ENCODE measurements around the gene RAB43.
"Not testable (repeated sequence)": the region's sequence is repeated elsewhere in the genome, so short reads cannot be mapped to it uniquely, and the experiment has no call there.

The RAB43 gene

DNA sequence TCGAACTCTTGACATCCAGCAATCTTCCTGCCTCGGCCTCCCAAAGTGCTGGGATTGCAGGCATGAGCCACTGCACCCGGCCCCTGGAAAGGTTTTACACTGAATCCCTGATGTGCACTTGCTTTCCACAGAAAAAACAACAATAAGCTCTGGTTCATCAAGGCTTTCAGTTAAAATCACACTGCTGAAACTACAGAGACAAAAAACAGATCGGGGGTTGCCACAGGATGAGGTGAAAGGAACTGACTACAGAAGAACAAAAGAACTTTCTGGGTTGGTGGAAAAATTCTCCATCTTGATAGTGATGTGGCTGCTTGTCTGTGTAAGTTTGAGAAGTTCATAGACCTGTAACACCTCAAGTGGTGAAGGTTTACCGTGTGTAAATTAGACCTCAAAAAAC lies 2.9 kb downstream of the RAB43 start:
- in situ Hi-C loops (cut with HindIII; ENCODE audit: low pct_unique_long_range_greater_than_20kb, low sequenced_read_pairs), result no loop called here
- TF ChIP-seq JUND (IDR thresholded peaks at IDR 0.05; ENCODE audit: low read depth), result no peak

DNA sequence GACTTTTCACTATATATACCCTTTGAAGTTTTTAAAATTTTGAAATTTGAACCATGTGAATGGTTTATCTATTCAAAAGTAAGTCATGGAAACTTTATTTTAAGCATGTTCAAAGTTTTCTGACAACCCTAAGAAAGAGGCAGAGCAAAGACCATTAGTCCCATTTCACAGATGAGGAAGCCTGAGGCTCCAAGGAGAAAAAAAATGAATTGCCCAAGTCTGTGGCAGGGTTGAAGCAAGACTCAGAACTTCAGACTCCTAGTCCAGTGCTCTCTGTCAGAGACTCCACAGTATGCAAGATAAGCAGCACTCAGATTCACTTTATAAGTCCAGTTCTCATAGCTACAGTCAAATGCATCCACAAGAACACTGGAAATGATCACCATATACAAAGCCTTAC lies 4.5 kb downstream of the RAB43 start:
- DNase-seq (ENCODE audit: low read depth in 1 of 2, low spot score in 1 of 2), result no peak
- TF ChIP-seq JUND (IDR thresholded peaks at IDR 0.05; ENCODE audit: low read depth), result no peak
- in situ Hi-C loops (cut with HindIII; ENCODE audit: low pct_unique_long_range_greater_than_20kb, low sequenced_read_pairs), result no loop called here

More for the DNA sequence above, 2.9 kb downstream of the RAB43 start:
- DNase-seq (ENCODE audit: low read depth in 1 of 2, low spot score in 1 of 2), result no peak

DNA sequence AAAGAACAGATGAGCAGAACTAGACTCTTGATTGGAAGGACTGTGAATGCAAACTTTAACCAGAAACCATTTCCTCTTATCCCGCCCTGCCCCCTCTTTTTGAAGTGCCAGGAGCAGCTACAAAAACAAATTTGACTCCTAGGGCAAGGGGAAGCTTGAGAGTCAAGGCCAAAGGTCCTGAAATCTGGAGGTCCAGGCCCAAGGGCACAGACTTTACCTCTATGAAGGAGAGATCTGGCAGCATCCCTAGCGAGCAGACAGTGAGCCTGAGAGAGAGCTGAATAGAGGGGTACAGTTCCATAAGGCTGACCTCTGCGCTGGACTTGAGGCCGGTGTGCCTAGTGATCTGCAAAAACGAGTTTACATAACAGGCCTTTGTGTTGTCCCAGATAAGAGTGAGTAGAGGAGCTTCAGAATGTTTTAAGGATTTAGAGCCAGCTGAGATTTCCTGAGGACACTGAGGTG lies 5.1 kb downstream of the RAB43 start:
- no peak for DNase-seq (ENCODE audit: low read depth in 1 of 2, low spot score in 1 of 2)
- no peak for TF ChIP-seq JUND (IDR thresholded peaks at IDR 0.05; ENCODE audit: low read depth)
- in situ Hi-C loops (cut with HindIII; ENCODE audit: low pct_unique_long_range_greater_than_20kb, low sequenced_read_pairs), result no loop called here

DNA sequence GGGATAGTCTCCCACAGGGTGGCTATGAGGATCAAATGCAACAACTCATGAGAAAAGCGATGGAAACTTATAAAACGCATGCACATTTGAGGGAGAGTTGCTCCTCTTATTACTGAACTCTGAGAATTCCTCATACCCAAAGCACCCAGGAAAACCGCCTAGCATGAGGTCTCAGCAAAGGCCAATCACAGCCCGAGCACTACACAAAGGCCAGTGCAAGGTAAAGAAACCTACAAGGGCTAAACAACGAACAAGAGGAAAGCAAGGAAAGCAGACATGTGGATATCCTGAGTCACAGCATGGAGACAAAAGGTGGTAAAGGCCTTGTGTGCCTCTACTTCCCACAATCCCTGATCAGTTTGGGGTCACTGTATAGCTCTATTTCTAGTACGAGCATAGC lies 7.1 kb downstream of the RAB43 start:
- no peak for DNase-seq (ENCODE audit: low read depth in 1 of 2, low spot score in 1 of 2)
- no peak for TF ChIP-seq JUND (IDR thresholded peaks at IDR 0.05; ENCODE audit: low read depth)
- in situ Hi-C loops (cut with HindIII; ENCODE audit: low pct_unique_long_range_greater_than_20kb, low sequenced_read_pairs), result no loop called here

DNA sequence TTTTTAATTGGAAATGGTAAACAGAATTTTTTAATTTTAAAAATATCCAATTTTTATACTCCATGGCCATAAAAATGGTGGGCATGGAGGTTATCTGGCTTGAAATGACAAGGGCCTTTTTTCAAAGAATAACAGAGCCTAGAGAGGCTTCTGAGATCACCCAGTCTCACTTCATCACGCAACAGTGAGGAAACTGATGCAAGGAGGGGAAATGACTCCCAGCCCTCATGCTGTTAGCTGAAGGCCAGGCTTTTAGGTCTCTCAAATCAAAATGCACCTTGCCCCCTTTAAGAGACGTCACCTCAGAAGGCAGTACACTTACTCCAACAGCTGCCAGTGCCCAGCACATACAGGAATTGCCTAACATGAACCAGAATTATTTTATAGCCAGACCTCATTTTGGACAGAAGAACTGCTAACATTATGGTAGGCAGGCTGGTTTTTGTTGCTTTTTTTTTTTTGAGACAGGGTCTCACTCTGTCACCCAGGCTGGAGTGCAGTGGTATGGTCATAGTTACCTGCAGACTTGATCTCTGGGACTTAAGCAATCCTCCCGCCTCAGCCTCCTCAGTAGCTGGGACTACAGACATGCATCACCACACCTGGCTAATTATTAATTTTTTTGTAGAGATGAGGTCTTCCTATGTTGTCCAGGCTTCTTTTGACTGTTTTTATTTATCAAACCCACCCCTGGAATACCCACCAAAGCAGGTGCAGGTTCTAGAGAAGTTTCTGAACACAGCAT lies 9.1 kb downstream of the RAB43 start:
- in situ Hi-C loops (cut with HindIII; ENCODE audit: low pct_unique_long_range_greater_than_20kb, low sequenced_read_pairs), result no loop called here
- no peak for DNase-seq (ENCODE audit: low read depth in 1 of 2, low spot score in 1 of 2)
- no peak for TF ChIP-seq JUND (IDR thresholded peaks at IDR 0.05; ENCODE audit: low read depth)

DNA sequence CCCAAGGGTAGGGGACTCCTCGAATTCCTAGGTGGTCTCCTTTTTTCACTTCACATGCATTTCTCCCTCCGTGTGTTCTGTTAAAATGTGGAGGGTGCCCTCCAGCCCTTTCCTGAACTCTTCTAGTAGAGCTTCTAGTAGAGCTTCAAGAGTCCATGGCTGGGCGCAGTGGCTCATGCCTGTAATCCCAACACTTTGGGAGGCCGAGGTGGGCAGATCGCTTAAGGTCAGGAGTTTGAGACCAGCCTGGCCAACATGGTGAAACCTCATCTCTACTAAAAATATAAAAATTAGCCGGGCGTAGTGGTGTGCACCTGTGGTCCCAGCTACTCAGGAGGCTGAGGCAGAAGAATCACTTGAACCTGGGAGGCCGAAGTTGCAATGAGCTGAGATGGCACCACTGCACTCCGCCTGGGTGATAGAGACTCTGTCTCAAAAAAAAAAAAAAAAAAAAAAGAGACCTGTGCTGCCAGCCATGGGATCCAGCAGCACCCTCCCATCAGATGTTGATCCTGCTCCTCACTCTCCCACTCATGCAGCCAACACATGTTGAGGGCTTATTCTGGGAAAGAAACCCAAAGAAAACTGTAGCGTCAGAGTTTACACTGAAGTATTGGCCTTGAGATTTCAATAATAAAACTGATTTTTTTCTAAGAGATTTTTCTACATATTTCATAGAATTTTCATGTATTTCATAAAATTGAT lies 10.4 kb downstream of the RAB43 start:
- in situ Hi-C loops (cut with HindIII; ENCODE audit: low pct_unique_long_range_greater_than_20kb, low sequenced_read_pairs); DNase-seq (ENCODE audit: low read depth in 1 of 2, low spot score in 1 of 2): not testable (repeated sequence)

DNA sequence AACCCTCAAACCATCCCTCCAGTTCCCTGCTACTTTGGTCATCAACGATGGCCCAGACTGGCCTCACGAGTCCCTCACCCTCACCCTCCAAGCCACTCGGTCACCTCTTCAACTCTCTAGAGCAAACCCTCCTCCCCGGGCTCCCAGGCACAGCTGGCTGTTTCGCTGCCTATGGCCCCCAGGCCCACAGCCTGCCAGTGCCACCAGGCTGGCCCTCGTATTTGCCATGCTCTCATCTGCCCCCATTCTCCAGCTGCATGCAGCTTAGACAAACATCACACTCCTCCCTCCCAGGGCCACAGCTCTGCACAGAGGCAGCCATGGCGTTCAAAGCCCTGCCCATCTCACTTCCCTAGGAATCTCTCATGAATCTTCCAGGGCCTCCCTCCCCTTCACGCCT lies 13.8 kb downstream of the RAB43 start:
- no peak for DNase-seq (ENCODE audit: low read depth in 1 of 2, low spot score in 1 of 2)
- no peak for TF ChIP-seq JUND (IDR thresholded peaks at IDR 0.05; ENCODE audit: low read depth)
- in situ Hi-C loops (cut with HindIII; ENCODE audit: low pct_unique_long_range_greater_than_20kb, low sequenced_read_pairs), result no loop called here

DNA sequence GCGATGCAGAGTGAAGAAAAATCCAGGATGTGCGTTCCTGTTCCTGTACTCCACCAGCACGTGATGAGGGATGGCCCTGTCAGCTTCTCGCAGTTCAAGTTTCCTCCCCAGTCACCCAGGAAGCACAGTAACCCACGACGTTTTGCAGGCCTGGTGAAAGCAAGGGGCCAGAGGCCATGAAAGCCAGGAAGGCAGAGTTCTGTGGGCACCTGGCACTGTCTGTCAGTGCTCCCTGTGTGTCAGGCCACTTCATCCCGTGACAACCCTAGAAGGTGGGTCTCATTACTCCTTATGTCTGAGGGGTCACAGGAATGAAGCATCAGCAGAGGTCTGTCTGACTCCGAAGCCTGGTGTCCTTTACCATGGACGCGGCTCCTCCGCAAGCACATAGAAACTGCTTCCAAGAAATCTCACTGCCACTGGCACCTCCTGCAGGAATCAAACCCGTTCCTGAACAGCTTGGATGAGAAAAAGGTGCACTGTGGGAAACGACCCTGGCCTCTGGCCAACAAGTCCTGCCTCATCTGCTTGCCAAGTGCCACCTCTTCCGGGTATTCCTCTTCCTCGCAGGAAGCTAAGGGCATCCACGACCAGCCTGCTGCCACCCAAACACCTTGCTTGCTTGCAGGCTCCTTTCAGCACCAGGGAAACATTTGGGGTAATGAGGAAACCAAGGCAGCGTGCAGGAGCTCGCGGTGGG lies 14.6 kb downstream of the RAB43 start:
- peak in 1 of 2 experiments; percentile 52 for DNase-seq (ENCODE audit: low read depth in 1 of 2, low spot score in 1 of 2)
- TF ChIP-seq JUND (IDR thresholded peaks at IDR 0.05; ENCODE audit: low read depth), result no peak
- in situ Hi-C loops (cut with HindIII; ENCODE audit: low pct_unique_long_range_greater_than_20kb, low sequenced_read_pairs), result no loop called here

DNA sequence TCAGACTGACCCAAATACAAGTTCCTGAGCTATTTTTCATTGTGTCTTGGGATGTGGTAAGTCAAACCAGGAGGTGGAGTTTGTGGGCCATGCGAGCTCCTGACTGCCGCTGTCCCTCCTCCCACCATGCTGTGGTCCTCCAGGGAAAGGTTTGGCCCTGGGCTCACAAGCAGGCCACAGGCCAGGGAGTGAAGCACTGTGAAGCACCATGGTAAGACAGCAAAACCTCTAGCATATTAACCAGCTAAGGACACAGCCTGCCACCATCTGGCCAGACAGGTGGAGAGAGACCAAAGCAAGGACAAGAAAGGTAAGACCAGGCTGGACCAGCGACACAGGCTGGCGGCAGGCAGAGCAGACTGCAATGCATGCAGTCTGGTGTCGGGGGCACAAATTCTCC lies 15.3 kb downstream of the RAB43 start:
- in situ Hi-C loops (cut with HindIII; ENCODE audit: low pct_unique_long_range_greater_than_20kb, low sequenced_read_pairs), result no loop called here
- TF ChIP-seq JUND (IDR thresholded peaks at IDR 0.05; ENCODE audit: low read depth), result no peak
- peak; percentile 41 to 83 for DNase-seq (ENCODE audit: low read depth in 1 of 2, low spot score in 1 of 2)

DNA sequence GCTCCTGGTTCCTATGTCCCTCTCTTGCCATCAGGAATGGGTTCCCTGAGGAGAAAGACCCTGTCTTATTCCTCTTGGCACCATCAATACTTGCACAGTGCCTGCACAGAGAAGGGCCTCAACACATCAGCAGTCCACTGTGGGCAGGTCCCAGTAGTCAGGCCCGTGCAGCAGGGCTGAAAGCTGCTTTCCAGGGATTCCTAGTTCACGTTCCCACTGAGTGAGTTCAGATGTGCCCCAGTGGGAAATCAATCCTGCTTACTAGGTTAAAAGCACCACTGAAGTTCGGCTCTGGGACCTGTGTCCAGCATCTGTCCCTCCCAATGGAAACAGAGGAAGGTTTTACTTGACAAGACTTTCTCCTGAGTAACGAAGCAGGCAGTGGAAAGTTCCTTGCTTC lies 15.7 kb downstream of the RAB43 start:
- in situ Hi-C loops (cut with HindIII; ENCODE audit: low pct_unique_long_range_greater_than_20kb, low sequenced_read_pairs), result no loop called here
- no peak for DNase-seq (ENCODE audit: low read depth in 1 of 2, low spot score in 1 of 2)
- no peak for TF ChIP-seq JUND (IDR thresholded peaks at IDR 0.05; ENCODE audit: low read depth)

DNA sequence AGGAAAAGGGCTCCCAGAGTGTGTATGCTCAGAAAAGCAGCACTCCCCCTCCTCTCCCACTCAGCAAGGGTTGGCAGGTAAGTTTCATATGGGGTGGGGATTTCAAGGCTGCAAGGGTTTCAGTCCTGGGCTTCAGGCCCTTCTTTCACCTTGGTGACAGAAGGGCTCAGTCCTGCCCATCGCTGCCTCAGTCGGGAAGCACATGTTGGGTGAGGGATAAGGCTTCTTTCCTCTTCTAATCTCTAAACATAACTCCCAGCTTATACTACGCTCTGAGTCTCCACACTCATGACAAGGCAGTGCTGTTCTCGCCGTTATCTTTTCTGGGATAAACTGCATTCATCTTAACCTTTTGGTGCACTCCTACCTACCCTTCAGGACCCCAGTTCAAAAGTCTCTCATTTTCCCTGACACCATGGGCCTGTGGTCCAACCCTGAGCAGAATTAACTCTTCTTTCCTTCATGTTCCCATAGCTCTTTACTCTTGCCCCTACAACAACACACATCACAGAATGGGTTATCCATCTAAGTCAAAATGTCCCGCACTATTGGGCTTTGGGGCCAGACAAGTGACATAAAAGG lies 17.0 kb downstream of the RAB43 start:
- DNase-seq (ENCODE audit: low read depth in 1 of 2, low spot score in 1 of 2), result no peak
- no peak for TF ChIP-seq JUND (IDR thresholded peaks at IDR 0.05; ENCODE audit: low read depth)
- in situ Hi-C loops (cut with HindIII; ENCODE audit: low pct_unique_long_range_greater_than_20kb, low sequenced_read_pairs), result no loop called here

DNA sequence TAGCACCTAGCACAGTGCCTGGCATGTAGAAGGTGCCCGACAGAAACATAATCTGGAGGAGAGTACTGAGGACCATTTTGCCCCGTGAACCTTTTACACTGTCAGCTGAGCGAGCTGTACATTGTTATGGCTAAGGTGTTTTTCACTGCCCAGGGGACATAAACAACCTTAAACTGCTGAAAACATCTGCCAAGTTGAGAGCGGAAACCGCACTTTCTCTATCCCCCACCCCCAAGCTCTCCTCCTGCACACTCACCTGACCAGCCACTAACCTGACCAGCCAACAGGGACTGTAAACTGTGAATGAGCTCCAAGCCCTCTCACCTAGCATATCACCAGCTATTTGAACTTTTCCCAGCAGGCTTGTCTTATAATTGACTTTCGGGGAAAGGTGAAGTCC lies 17.6 kb downstream of the RAB43 start:
- in situ Hi-C loops (cut with HindIII; ENCODE audit: low pct_unique_long_range_greater_than_20kb, low sequenced_read_pairs), result no loop called here
- no peak for DNase-seq (ENCODE audit: low read depth in 1 of 2, low spot score in 1 of 2)

DNA sequence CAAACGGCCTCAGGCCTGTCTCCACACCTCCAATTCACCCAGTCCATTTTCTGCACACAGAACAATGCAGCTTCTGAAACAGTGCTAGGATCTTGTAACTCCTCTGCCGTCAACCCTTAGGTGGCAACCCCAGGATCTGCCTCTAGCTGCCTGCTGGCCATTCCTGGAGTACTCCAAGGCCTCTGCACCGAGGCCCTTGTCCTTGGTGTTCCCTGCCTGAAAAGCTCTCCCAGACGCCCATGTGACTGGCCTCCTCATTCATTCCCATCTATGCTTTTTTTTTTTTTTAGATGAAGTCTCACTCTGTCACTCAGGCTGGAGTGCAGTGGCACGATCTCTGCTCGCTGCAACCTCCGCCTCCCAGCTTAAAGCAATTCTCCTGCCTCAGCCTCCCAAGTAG lies 18.3 kb downstream of the RAB43 start:
- no peak for TF ChIP-seq JUND (IDR thresholded peaks at IDR 0.05; ENCODE audit: low read depth)
- DNase-seq (ENCODE audit: low read depth in 1 of 2, low spot score in 1 of 2), result no peak
- in situ Hi-C loops (cut with HindIII; ENCODE audit: low pct_unique_long_range_greater_than_20kb, low sequenced_read_pairs), result no loop called here

More for the DNA sequence above, 17.6 kb downstream of the RAB43 start:
- no peak for TF ChIP-seq JUND (IDR thresholded peaks at IDR 0.05; ENCODE audit: low read depth)
